Mammary epithelial cell (primary cell): Measurements from ENCODE around the gene NSUN6.

Experiments
- EZH2 ChIP-seq: IDR thresholded peaks from 2 replicates; pipeline ENCODE4 v1.6.1; 2012; ENCODE audit warnings: low read length, inconsistent platforms, borderline replicate concordance
- TF ChIP-seq, protein P1 (sequence below), 2 donors: IDR thresholded peaks in 1 of 2; conservative IDR thresholded peaks in 1 of 2; 2 replicates each; pipeline ENCODE4 v1.5.1; 2011 to 2012; ENCODE audit warnings: inconsistent platforms in 2 of 2, low read length in 2 of 2, mild to moderate bottlenecking in 2 of 2, control low read depth in 1 of 2, low read depth in 1 of 2; ENCODE audit not compliant: insufficient read depth in 1 of 2; ENCODE audit errors: extremely low read depth in 1 of 2

DNA sequence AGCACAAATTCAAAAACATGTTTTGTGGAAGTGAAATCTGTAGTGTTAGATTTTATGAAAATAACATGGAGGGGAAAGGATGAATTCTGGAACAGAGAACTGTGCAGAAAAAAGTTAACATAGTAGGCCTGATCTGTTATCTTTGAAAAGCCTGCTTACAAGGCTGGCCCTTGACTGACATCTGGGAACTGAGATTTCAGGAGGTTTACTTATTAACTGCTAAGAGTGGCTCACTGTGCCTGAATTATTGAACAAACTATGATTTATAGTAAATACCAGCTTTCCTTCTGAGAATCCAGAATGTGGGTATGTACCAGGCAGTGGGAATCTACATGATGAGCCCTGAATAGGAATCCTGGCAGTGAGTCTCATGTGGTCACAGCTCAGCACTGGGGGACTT, 30.5 kb downstream of the NSUN6 start:
- TF ChIP-seq, protein P1, sequence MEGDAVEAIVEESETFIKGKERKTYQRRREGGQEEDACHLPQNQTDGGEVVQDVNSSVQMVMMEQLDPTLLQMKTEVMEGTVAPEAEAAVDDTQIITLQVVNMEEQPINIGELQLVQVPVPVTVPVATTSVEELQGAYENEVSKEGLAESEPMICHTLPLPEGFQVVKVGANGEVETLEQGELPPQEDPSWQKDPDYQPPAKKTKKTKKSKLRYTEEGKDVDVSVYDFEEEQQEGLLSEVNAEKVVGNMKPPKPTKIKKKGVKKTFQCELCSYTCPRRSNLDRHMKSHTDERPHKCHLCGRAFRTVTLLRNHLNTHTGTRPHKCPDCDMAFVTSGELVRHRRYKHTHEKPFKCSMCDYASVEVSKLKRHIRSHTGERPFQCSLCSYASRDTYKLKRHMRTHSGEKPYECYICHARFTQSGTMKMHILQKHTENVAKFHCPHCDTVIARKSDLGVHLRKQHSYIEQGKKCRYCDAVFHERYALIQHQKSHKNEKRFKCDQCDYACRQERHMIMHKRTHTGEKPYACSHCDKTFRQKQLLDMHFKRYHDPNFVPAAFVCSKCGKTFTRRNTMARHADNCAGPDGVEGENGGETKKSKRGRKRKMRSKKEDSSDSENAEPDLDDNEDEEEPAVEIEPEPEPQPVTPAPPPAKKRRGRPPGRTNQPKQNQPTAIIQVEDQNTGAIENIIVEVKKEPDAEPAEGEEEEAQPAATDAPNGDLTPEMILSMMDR (conservative IDR thresholded peaks at IDR 0.05 in 1 of 2, IDR thresholded peaks at IDR 0.05 in 1 of 2; ENCODE audit: extremely low read depth in 1 of 2, insufficient read depth in 1 of 2, low read depth in 1 of 2, low read length in 2 of 2): no peak
- TF ChIP-seq EZH2: no peak
